Activated naive CD8-positive, alpha-beta T cell treated with anti-CD3 and anti-CD28 coated beads, Interleukin-2, amount 50 U/mL, for 24 hours (primary cell): ENCODE data around the gene CHPF.

Experiments
- ATAC-seq: fragments of 150-1000 bp; cut with Tn5 transposase; one replicate; pipeline ENCODE4 v1.10.0; 2021
- DNase-seq: peaks from one replicate; pipeline ENCODE4 v3.0.0; 2021
- H3K27ac Mint-ChIP-seq: one replicate; pipeline ENCODE4 v1.8.0; 2021; ENCODE audit warnings: mild to moderate bottlenecking, mixed read lengths
- H3K27me3 Mint-ChIP-seq: one replicate; pipeline ENCODE4 v1.8.0; 2021; ENCODE audit warnings: mixed read lengths
- H3K36me3 Mint-ChIP-seq: one replicate; pipeline ENCODE4 v1.8.0; 2021; ENCODE audit warnings: low read depth, mixed read lengths
- H3K4me1 Mint-ChIP-seq: one replicate; pipeline ENCODE4 v1.8.0; 2021; ENCODE audit warnings: mixed read lengths
- H3K4me3 Mint-ChIP-seq: one replicate; pipeline ENCODE4 v1.8.0; 2021; ENCODE audit warnings: mild to moderate bottlenecking, moderate library complexity, mixed read lengths
- H3K9me3 Mint-ChIP-seq: one replicate; pipeline ENCODE4 v1.8.0; 2021; ENCODE audit warnings: mixed read lengths

Gene CHPF

DNA sequence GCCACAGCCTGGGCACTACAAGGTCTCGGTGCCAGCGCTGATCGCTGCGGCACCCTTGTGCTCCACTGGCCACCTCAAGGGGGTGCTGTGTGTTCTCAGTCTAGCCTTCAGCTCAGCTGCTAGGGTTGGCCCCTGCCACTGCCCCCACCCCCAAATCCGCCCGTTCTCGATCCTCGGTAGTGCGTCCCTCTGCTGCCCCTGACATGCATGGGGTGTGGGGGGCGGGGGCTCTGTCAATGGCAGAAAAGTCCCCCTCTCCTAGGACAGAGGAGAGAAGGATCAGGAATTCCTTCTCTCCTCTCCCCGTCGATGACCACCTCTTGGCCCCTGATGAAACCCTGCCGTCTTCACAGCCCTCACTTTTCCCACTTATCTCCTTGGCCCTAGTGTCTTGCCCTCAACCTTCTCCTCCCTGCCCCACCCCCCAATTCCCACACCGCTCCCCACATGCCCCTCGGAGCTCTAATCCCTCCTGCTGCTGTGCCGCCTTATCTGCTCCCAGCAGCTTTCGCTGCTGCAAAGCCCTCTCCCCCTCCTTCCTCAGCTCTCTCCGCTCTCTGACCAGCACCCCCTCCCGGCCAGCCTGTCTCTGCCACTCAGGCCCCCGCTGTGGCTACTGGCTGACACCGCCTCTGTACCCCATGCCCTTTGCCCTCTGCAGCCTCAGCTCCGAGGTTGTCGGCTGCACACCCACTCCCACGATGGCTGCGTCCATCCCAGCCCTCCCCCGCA is 33.7 kb downstream of the CHPF start:
- no peak overlapping the region for H3K27ac Mint-ChIP-seq
- peaks cover 5% of the 10 kb centered on the region for H3K36me3 Mint-ChIP-seq
- peaks cover 43% of the 10 kb centered on the region for H3K27me3 Mint-ChIP-seq
- peaks cover 19% of the 10 kb centered on the region for H3K4me1 Mint-ChIP-seq
- peak overlapping the region; percentile 22 for H3K4me3 Mint-ChIP-seq
- peak; percentile 61 for DNase-seq
- peak; percentile 79 for ATAC-seq
- no peaks in the 10 kb centered on the region for H3K9me3 Mint-ChIP-seq

- peaks cover 10% of the 10 kb centered on the region for H3K36me3 Mint-ChIP-seq
- H3K27ac Mint-ChIP-seq, result no peak overlapping the region
- no peaks in the 10 kb centered on the region for H3K9me3 Mint-ChIP-seq
- H3K4me1 Mint-ChIP-seq, result peaks cover 18% of the 10 kb centered on the region
- peak overlapping the region; percentile 22 for H3K4me3 Mint-ChIP-seq
- H3K27me3 Mint-ChIP-seq, result peaks cover 41% of the 10 kb centered on the region
- ATAC-seq (peak; percentile 16), DNase-seq (no peak)
Observed at GRCh38 chr2:219508971-219509779, 34.4 kb downstream of the CHPF start.

GRCh38 chr2:219508444-219508734 is 35.2 kb downstream of the CHPF start:
- Mint-ChIP-seq H3K27ac (no peak overlapping the region), H3K27me3 (peaks cover 33% of the 10 kb centered on the region), H3K36me3 (peaks cover 15% of the 10 kb centered on the region), H3K4me1 (peaks cover 13% of the 10 kb centered on the region), H3K4me3 (no peak overlapping the region), H3K9me3 (no peaks in the 10 kb centered on the region)
- DNase-seq (no peak), ATAC-seq (no peak)

DNA sequence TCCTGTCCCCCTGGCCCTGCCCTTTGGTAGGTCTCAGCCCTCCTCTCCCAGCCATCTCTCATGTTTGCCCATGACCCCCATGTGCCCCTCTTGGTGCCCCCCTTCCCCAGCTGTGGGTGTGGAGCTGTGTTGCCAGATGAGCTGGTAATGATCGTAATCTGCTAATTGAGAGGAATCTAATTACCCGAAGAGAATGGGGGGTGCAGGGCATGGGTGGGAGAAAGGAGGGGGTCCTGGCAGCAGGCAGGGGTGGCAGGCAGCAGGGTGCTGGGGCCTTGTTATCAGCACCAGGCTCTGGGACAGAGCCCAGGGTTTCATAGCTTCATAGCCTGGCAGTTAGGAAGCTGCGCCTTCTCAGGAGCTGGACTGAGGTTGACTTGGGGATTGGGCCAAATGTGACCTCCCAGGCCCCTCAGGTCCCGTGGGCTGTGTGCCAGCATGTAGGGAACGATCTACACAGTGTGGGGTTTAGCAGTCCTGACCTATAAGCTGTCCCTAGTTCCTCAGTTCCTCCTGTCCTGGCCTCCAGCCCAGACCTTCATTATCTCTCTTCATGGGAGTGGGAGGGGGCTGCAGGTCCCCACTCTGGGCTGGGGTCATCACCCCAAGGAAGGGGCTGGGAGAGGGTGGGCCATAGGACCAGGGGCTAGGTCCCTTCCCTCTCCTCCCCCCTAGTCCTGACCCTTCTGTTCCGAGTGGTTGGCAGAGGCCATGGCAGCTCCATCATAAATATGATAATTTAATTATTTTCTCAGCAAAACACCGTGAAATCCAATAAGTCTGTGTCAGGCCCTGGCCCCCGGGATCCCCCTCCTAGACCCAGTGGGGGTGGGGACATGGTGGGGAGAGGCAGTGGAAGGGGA is 35.8 kb downstream of the CHPF start:
- Mint-ChIP-seq H3K4me1 (peaks cover 11% of the 10 kb centered on the region), H3K4me3 (no peak overlapping the region), H3K36me3 (peaks cover 15% of the 10 kb centered on the region), H3K9me3 (no peaks in the 10 kb centered on the region), H3K27me3 (peaks cover 28% of the 10 kb centered on the region), H3K27ac (no peak overlapping the region)
- no peak for DNase-seq
- ATAC-seq, result no peak

- Mint-ChIP-seq H3K4me3 (no peak overlapping the region), H3K27me3 (peaks cover 23% of the 10 kb centered on the region), H3K4me1 (peaks cover 11% of the 10 kb centered on the region), H3K36me3 (peaks cover 16% of the 10 kb centered on the region), H3K9me3 (no peaks in the 10 kb centered on the region), H3K27ac (no peak overlapping the region)
- DNase-seq (no peak), ATAC-seq (no peak)
Observed at GRCh38 chr2:219506802-219507526, 36.6 kb downstream of the CHPF start.

- Mint-ChIP-seq H3K9me3 (no peaks in the 10 kb centered on the region), H3K27me3 (peaks cover 19% of the 10 kb centered on the region), H3K27ac (no peak overlapping the region), H3K36me3 (peaks cover 16% of the 10 kb centered on the region), H3K4me3 (no peak overlapping the region), H3K4me1 (peaks cover 12% of the 10 kb centered on the region)
- DNase-seq (no peak), ATAC-seq (no peak)
Observed at GRCh38 chr2:219506153-219506801, 37.3 kb downstream of the CHPF start.

DNA sequence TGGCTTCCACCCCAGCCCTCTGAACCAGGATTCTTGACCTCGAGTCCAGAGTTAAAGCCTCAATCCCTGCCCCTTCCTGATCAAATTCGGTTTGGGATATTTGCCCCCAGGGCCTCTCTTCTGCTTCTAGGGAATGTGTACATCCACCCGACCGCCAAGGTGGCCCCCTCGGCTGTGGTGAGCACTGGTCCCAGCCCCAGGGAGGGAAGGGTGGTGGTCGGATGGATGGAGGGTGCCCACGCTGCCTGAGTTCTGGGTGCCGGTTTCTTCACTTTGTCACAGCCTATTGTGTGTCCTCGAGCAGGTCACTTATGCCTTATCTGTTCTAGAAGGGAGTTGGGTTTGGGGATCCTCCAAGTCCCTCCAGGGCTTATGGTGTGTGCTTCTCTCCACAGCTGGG is 38.0 kb downstream of the CHPF start:
- Mint-ChIP-seq H3K9me3 (no peaks in the 10 kb centered on the region), H3K27ac (no peak overlapping the region), H3K4me1 (peaks cover 14% of the 10 kb centered on the region), H3K27me3 (peaks cover 13% of the 10 kb centered on the region), H3K36me3 (peaks cover 16% of the 10 kb centered on the region), H3K4me3 (no peak overlapping the region)
- ATAC-seq, result no peak
- DNase-seq, result no peak

GRCh38 chr2:219502618-219503017 is 41.0 kb downstream of the CHPF start:
- H3K36me3 Mint-ChIP-seq, result peaks cover 16% of the 10 kb centered on the region
- H3K27ac Mint-ChIP-seq, result no peak overlapping the region
- peaks cover 9% of the 10 kb centered on the region for H3K27me3 Mint-ChIP-seq
- H3K4me1 Mint-ChIP-seq, result peaks cover 25% of the 10 kb centered on the region
- ATAC-seq, result no peak
- H3K9me3 Mint-ChIP-seq, result no peaks in the 10 kb centered on the region
- DNase-seq, result no peak
- H3K4me3 Mint-ChIP-seq, result no peak overlapping the region

GRCh38 chr2:219501849-219502248 is 41.8 kb downstream of the CHPF start:
- ATAC-seq, result no peak
- H3K4me1 Mint-ChIP-seq, result peaks cover 30% of the 10 kb centered on the region

DNA sequence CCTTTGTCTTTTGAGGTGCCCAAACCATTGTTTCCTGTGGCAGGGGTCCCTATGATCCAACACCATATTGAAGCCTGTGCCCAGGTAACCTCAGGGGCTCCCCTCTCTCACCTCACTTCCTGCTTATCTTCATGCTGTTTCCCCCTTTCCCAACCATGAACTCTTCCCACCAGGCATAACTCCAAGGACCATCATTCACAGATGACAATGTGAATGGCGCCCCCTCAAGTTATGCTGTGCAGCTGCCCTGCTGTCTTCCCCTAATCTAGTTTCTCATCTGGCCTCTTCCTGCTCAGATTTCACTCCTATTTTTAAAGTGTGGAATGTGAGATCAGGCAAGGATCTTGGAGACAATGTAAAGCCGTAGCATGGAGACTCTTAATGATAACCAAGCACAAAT is 43.5 kb downstream of the CHPF start:
- peaks cover 32% of the 10 kb centered on the region for H3K27me3 Mint-ChIP-seq
- ATAC-seq (no peak), DNase-seq (no peak)
- no peaks in the 10 kb centered on the region for H3K9me3 Mint-ChIP-seq
- H3K27ac Mint-ChIP-seq, result no peak overlapping the region
- H3K4me1 Mint-ChIP-seq, result peaks cover 32% of the 10 kb centered on the region
- H3K36me3 Mint-ChIP-seq, result peaks cover 11% of the 10 kb centered on the region
- peak overlapping the region; percentile 95 for H3K4me3 Mint-ChIP-seq

More at GRCh38 chr2:219501849-219502248, 41.8 kb downstream of the CHPF start:
- H3K27me3 Mint-ChIP-seq, result peaks cover 17% of the 10 kb centered on the region
- no peak overlapping the region for H3K27ac Mint-ChIP-seq
- no peak for DNase-seq
- H3K4me3 Mint-ChIP-seq, result no peak overlapping the region
- H3K9me3 Mint-ChIP-seq, result no peaks in the 10 kb centered on the region
- peaks cover 14% of the 10 kb centered on the region for H3K36me3 Mint-ChIP-seq

DNA sequence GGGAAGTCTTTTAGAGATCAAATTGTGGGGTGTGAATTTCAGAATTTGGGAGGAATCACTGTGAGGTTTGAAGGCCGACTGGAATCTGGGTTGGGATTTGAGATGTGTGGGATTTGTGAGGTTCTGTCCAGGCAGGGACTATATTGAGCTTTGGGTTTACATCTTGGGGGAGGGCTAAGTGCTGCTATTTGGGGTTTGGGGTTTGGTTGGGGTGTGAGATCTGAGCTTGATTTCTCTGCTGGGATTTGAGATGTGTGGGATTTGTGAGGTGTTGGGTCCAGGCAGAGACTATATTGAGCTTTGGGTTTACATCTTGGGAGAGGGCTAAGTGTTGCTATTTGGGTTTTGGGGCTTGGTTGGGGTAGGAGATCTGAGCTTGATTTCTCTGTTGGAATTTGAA is 44.1 kb downstream of the CHPF start:
- H3K4me1 Mint-ChIP-seq, result peaks cover 32% of the 10 kb centered on the region
- no peaks in the 10 kb centered on the region for H3K9me3 Mint-ChIP-seq
- no peak for ATAC-seq
- H3K27me3 Mint-ChIP-seq, result peaks cover 37% of the 10 kb centered on the region
- H3K36me3 Mint-ChIP-seq, result peaks cover 9% of the 10 kb centered on the region
- DNase-seq, result no peak
- H3K27ac Mint-ChIP-seq, result peak overlapping the region; percentile 90
- H3K4me3 Mint-ChIP-seq, result peak overlapping the region; percentile 95

DNA sequence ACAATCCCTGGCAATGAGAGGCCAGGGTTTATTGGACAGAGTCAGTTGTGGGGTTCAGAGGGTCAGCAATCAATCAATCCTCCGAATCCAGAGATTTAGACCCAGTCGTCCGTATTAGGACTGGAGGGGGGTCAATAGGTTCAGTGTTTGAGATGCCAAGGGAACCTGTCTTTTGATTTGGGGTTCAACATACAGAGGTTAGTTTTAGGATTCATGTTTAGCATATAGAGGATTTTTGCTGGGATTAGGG is 44.6 kb downstream of the CHPF start:
- no peak for ATAC-seq
- no peaks in the 10 kb centered on the region for H3K9me3 Mint-ChIP-seq
- peaks cover 41% of the 10 kb centered on the region for H3K27me3 Mint-ChIP-seq

DNA sequence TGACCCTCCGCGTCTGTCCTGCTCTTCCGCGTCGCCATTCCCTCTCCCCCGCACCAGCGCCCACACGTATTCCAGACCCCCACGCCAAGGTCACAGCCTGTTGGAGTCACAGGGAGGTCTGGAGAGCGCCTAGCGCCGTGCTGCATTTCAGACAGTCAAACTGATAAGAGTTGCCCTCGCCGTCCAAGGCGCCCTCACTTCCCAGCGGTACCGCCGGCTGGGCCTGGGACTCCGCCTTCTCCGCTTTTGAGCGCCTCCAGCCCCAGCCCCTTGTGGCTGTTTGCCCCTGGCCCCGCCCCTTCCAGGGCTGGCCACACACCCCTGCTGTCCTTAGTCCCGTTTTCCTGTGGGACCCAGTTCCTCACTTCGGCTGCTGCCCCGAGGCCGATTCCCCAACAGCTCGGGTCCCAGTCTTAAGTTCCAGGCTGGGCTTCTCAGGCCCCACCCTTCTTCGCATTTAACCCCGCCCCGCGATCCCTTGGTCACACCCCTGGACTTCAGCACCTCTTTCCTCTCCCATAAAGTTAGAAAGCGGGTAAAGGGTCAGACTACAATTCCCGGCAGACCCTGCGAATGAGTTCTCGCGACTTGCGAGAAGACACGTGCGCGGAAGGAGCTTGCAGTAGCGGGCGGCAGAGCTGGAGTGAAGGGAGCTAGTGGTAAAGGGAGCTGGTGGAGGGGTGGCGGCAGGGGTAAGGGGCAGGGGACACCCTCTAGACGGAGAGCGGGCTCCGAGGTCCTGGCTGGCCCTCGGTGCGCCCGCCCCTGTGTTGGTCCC is 45.1 kb downstream of the CHPF start, which contains the start of gene GMPPA:
GMPPA (plus strand) TSS at position 612 of the 778 bp plus-strand sequence. CDS start 1,085 bp downstream, outside the sequence.
- DNase-seq, result peak; percentile 92
- H3K4me1 Mint-ChIP-seq, result peaks cover 32% of the 10 kb centered on the region
- H3K27ac Mint-ChIP-seq, result peak within 1 kb of the TSS; percentile 90
- H3K9me3 Mint-ChIP-seq, result no peaks in the 10 kb centered on the region
- H3K36me3 Mint-ChIP-seq, result peaks cover 2% of the 10 kb centered on the region
- peaks cover 45% of the 10 kb centered on the region for H3K27me3 Mint-ChIP-seq
- peak; percentile 94 for ATAC-seq
- peak within 1 kb of the TSS; percentile 95 for H3K4me3 Mint-ChIP-seq

More for the DNA sequence above, 44.6 kb downstream of the CHPF start:
- H3K4me3 Mint-ChIP-seq, result peak overlapping the region; percentile 95
- DNase-seq, result no peak
- H3K36me3 Mint-ChIP-seq, result peaks cover 6% of the 10 kb centered on the region
- H3K4me1 Mint-ChIP-seq, result peaks cover 32% of the 10 kb centered on the region
- H3K27ac Mint-ChIP-seq, result peak overlapping the region; percentile 90
